ENCODE data around the gene CDKL4. TPM values are rescaled to one million over a fixed set of nuclear protein-coding genes. Genes with fewer than 3 reads are reported as not detected.

CDKL4 gene
- total and polyA plus RNA-seq, 2 of the 13 experiments (the other 11 are each of a cell fraction or from before 2014, with no cell fraction given), result 0.29 to 0.50 TPM

- TF ChIP-seq ZNF34 (CRISPR knock-in tag; IDR thresholded peaks at IDR 0.05; ENCODE audit: borderline replicate concordance), result no peak
- TF ChIP-seq HDAC6 (IDR thresholded peaks at IDR 0.05; ENCODE audit: low read depth, low read length), result no peak
- TF ChIP-seq, protein P1, sequence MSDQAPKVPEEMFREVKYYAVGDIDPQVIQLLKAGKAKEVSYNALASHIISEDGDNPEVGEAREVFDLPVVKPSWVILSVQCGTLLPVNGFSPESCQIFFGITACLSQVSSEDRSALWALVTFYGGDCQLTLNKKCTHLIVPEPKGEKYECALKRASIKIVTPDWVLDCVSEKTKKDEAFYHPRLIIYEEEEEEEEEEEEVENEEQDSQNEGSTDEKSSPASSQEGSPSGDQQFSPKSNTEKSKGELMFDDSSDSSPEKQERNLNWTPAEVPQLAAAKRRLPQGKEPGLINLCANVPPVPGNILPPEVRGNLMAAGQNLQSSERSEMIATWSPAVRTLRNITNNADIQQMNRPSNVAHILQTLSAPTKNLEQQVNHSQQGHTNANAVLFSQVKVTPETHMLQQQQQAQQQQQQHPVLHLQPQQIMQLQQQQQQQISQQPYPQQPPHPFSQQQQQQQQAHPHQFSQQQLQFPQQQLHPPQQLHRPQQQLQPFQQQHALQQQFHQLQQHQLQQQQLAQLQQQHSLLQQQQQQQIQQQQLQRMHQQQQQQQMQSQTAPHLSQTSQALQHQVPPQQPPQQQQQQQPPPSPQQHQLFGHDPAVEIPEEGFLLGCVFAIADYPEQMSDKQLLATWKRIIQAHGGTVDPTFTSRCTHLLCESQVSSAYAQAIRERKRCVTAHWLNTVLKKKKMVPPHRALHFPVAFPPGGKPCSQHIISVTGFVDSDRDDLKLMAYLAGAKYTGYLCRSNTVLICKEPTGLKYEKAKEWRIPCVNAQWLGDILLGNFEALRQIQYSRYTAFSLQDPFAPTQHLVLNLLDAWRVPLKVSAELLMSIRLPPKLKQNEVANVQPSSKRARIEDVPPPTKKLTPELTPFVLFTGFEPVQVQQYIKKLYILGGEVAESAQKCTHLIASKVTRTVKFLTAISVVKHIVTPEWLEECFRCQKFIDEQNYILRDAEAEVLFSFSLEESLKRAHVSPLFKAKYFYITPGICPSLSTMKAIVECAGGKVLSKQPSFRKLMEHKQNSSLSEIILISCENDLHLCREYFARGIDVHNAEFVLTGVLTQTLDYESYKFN (CRISPR knock-in tag; conservative IDR thresholded peaks at IDR 0.05), result peak; percentile 95
- TF ChIP-seq, protein P2, sequence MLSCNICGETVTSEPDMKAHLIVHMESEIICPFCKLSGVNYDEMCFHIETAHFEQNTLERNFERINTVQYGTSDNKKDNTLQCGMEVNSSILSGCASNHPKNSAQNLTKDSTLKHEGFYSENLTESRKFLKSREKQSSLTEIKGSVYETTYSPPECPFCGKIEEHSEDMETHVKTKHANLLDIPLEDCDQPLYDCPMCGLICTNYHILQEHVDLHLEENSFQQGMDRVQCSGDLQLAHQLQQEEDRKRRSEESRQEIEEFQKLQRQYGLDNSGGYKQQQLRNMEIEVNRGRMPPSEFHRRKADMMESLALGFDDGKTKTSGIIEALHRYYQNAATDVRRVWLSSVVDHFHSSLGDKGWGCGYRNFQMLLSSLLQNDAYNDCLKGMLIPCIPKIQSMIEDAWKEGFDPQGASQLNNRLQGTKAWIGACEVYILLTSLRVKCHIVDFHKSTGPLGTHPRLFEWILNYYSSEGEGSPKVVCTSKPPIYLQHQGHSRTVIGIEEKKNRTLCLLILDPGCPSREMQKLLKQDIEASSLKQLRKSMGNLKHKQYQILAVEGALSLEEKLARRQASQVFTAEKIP (CRISPR knock-in tag; IDR thresholded peaks at IDR 0.05; ENCODE audit: borderline replicate concordance), result no peak
- TF ChIP-seq MTF1 (CRISPR knock-in tag; IDR thresholded peaks at IDR 0.05), result no peak
- no peak for TF ChIP-seq MED13 (CRISPR knock-in tag; IDR thresholded peaks at IDR 0.05)
- TF ChIP-seq ZNF549 (CRISPR knock-in tag; IDR thresholded peaks at IDR 0.05), result no peak
- TF ChIP-seq ZNF530 (CRISPR knock-in tag; IDR thresholded peaks at IDR 0.05; ENCODE audit: low read depth), result no peak
- TF ChIP-seq TBX3 (IDR thresholded peaks at IDR 0.05; ENCODE audit: borderline replicate concordance), result peak; percentile 81; the same call in 1 of the 2 replicates
- TF ChIP-seq NFIB (CRISPR knock-in tag; IDR thresholded peaks at IDR 0.05; ENCODE audit: borderline replicate concordance), result no peak
- TF ChIP-seq DMTF1 (CRISPR knock-in tag; IDR thresholded peaks at IDR 0.05), result no peak
- no peak for TF ChIP-seq ZFP41 (CRISPR knock-in tag; IDR thresholded peaks at IDR 0.05; ENCODE audit: borderline replicate concordance)
- peak; percentile 64 for TF ChIP-seq MIXL1 (CRISPR knock-in tag; IDR thresholded peaks at IDR 0.05)
- TF ChIP-seq STAT6 (CRISPR knock-in tag; IDR thresholded peaks at IDR 0.05; ENCODE audit: borderline replicate concordance), result peak; percentile 78; the same call in 1 of the 2 replicates
- TF ChIP-seq MED8 (CRISPR knock-in tag; IDR thresholded peaks at IDR 0.05; ENCODE audit: insufficient replicate concordance), result no peak
Measured at GRCh38 chr2:39150890-39151497, 92.8 kb downstream of the CDKL4 start (continued).

All from HepG2 (cell line).